C1 segment of cervical spinal cord (tissue), 14 donors: ENCODE data around the gene HECTD4.
"Not testable (repeated sequence)": the region's sequence is repeated elsewhere in the genome, so short reads cannot be mapped to it uniquely, and the experiment has no call there.

ENCODE experiments used
- DNase-seq, 14 donors: peaks; one replicate each; lab custom pipeline; 2025; lab: John Stamatoyannopoulos, UW

The HECTD4 gene

GRCh38 chr12:112354399-112354798, 27.8 kb downstream of the HECTD4 start:
- no peak for DNase-seq

- no peak for DNase-seq
Observed at GRCh38 chr12:112353393-112353792, 28.8 kb downstream of the HECTD4 start.

- DNase-seq = no peak
Observed at GRCh38 chr12:112352921-112353320, 29.3 kb downstream of the HECTD4 start.

GRCh38 chr12:112350593-112351592, 31.3 kb downstream of the HECTD4 start:
- peak in 1 of 14 donors; percentile 50 for DNase-seq

- peak in 1 of 14 donors; percentile 95 for DNase-seq
Observed at GRCh38 chr12:112349431-112349830, 32.8 kb downstream of the HECTD4 start.

GRCh38 chr12:112348926-112349325, 33.3 kb downstream of the HECTD4 start:
- not testable (repeated sequence) for DNase-seq

- DNase-seq = peak in 1 of 14 donors; percentile 95
Observed at GRCh38 chr12:112347581-112347982, 34.6 kb downstream of the HECTD4 start.

- DNase-seq = peak in 1 of 14 donors; percentile 28
Observed at GRCh38 chr12:112346194-112346593, 36.0 kb downstream of the HECTD4 start.

- no peak for DNase-seq
Observed at GRCh38 chr12:112344220-112344619, 38.0 kb downstream of the HECTD4 start.

GRCh38 chr12:112342587-112342986, 39.6 kb downstream of the HECTD4 start:
- DNase-seq = peak in 1 of 14 donors; percentile 26

- peak in 1 of 14 donors; percentile 60 for DNase-seq
Observed at GRCh38 chr12:112341046-112341825, 41.0 kb downstream of the HECTD4 start.

- peak in 1 of 14 donors; percentile 71 for DNase-seq
Observed at GRCh38 chr12:112340230-112340629, 42.0 kb downstream of the HECTD4 start.

GRCh38 chr12:112334999-112335398, 47.2 kb downstream of the HECTD4 start:
- not testable (repeated sequence) for DNase-seq

GRCh38 chr12:112333019-112333418, 49.2 kb downstream of the HECTD4 start:
- peak in 1 of 14 donors; percentile 24 for DNase-seq

GRCh38 chr12:112331886-112332285, 50.3 kb downstream of the HECTD4 start:
- no peak for DNase-seq

GRCh38 chr12:112330706-112331105, 51.5 kb downstream of the HECTD4 start:
- no peak for DNase-seq

GRCh38 chr12:112328456-112329124, 53.6 kb downstream of the HECTD4 start:
- DNase-seq = no peak

- peak in 1 of 14 donors; percentile 42 for DNase-seq
Observed at GRCh38 chr12:112327209-112327938, 54.9 kb downstream of the HECTD4 start.

- no peak for DNase-seq
Observed at GRCh38 chr12:112325622-112326207, 56.5 kb downstream of the HECTD4 start.

- DNase-seq = no peak
Observed at GRCh38 chr12:112325157-112325556, 57.1 kb downstream of the HECTD4 start.
